Thyroid gland (tissue), 4 donors: ENCODE data around the gene LHX4.

Experiments
- POLR2A ChIP-seq, 2 donors: fragments of 450-650 bp; IDR thresholded peaks; one replicate each; pipeline ENCODE4 v1.6.1; 2017; ENCODE audit warnings: antibody characterized with exemption in 2 of 2, mild to moderate bottlenecking in 2 of 2, moderate library complexity in 1 of 2
- TF ChIP-seq, protein P1 (sequence below), 6 experiments: fragments of 200-600 bp in 3 of 6; fragments of 450-650 bp in 3 of 6; sonication (generic) in 3 of 6; IDR thresholded peaks; one replicate each; pipeline ENCODE4 v1.5.1; 2016 to 2019; ENCODE audit warnings: antibody characterized with exemption in 6 of 6, mild to moderate bottlenecking in 2 of 6, inconsistent platforms in 1 of 6, moderate library complexity in 1 of 6

DNA sequence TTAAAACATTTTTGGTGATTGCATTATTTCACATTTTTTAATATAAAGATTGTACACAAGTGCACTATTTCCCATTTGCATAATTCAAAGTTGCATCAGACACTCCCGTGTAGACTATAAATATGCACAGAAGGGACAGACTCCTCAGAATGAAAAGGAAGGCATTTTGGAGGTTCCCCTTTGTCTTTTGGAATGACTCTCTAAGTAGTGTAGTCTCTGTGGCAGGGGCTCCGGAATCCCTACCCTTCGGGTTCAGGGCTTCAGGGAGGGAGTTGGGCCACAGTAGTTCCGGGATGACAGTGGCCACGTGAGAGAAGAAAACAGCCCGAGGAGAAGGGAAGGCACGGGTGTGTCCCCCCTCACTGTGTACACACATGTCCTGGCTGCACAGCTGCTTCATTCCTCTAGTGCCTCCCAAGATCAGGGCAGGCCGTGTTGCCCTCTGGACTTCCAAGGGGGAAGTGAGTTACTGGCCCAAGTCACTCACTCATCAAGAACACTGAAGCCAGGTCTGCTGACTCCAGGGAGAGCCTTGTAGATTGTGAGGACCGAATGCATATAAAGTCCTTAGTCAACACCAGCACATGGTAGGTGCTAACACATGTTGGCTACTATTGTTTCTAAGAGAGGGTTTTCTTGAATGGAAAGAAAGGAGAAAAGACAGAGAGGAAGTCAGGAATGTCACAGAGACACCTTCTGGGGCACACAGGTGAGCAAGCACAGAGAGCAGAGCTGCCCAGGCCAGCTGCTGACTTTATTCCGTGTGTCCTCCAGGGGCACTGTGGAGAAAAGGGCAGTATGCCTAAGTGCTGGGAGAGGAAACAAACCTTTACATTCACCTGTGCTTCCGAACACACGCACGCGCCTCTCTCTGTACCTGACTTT, 39.8 kb downstream of the LHX4 start:
- TF ChIP-seq, protein P1, sequence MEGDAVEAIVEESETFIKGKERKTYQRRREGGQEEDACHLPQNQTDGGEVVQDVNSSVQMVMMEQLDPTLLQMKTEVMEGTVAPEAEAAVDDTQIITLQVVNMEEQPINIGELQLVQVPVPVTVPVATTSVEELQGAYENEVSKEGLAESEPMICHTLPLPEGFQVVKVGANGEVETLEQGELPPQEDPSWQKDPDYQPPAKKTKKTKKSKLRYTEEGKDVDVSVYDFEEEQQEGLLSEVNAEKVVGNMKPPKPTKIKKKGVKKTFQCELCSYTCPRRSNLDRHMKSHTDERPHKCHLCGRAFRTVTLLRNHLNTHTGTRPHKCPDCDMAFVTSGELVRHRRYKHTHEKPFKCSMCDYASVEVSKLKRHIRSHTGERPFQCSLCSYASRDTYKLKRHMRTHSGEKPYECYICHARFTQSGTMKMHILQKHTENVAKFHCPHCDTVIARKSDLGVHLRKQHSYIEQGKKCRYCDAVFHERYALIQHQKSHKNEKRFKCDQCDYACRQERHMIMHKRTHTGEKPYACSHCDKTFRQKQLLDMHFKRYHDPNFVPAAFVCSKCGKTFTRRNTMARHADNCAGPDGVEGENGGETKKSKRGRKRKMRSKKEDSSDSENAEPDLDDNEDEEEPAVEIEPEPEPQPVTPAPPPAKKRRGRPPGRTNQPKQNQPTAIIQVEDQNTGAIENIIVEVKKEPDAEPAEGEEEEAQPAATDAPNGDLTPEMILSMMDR (IDR thresholded peaks at IDR 0.05): peak in 2 of 6 experiments; percentile 18 to 29
- no peak for TF ChIP-seq POLR2A (IDR thresholded peaks at IDR 0.05)
